HG02885 (cell line): ENCODE data around the gene BANF1.
A peak's percentile ranks its signal among the peaks of the same experiment; 100 is the strongest.

ENCODE experiments used
- ATAC-seq: cut with Tn5 transposase; IDR thresholded peaks from one replicate; pipeline ENCODE4 v1.9.1; 2021; ENCODE audit warnings: mild to moderate bottlenecking; ENCODE audit not compliant: unreplicated experiment, poor library complexity

Gene BANF1

GRCh38 chr11:66001942-66002647 is at the start of gene BANF1, which contains the start of gene EIF1AD:
BANF1 (plus strand) TSS chr11:66002503; CDS start chr11:66003251, 748 bp downstream.
EIF1AD (minus strand) TSS chr11:66002157; CDS start chr11:66000389, 1,768 bp downstream.
- peak; percentile 78 for ATAC-seq

GRCh38 chr11:65953471-65953870 is 48.8 kb upstream of the BANF1 start:
- ATAC-seq, result no peak

- no peak for ATAC-seq
These were observed 47.5 kb upstream of the BANF1 start for GRCh38 chr11:65954771-65955170.

GRCh38 chr11:65958291-65958690 is 44.0 kb upstream of the BANF1 start:
- ATAC-seq, result no peak

GRCh38 chr11:65958774-65959420 is 43.4 kb upstream of the BANF1 start:
- ATAC-seq, result no peak

- ATAC-seq, result no peak
These were observed 41.5 kb upstream of the BANF1 start for GRCh38 chr11:65960824-65961266.

GRCh38 chr11:65961267-65962140 is 40.8 kb upstream of the BANF1 start, which contains the start of gene SART1:
SART1 (plus strand) TSS chr11:65961734; CDS start chr11:65961781, 47 bp downstream.
- ATAC-seq, result peak; percentile 92

GRCh38 chr11:65962141-65962564 is 40.1 kb upstream of the BANF1 start:
- ATAC-seq, result no peak

GRCh38 chr11:65964906-65965305 is 37.4 kb upstream of the BANF1 start:
- ATAC-seq, result no peak

- no peak for ATAC-seq
These were observed 36.1 kb upstream of the BANF1 start for GRCh38 chr11:65965986-65966762.

- ATAC-seq, result no peak
These were observed 34.9 kb upstream of the BANF1 start for GRCh38 chr11:65967329-65967934.

GRCh38 chr11:65968600-65969482 is 33.5 kb upstream of the BANF1 start:
- ATAC-seq, result no peak

GRCh38 chr11:65972116-65972515 is 30.2 kb upstream of the BANF1 start:
- no peak for ATAC-seq

GRCh38 chr11:65973439-65974110 is 28.7 kb upstream of the BANF1 start:
- no peak for ATAC-seq

GRCh38 chr11:65975771-65976170 is 26.5 kb upstream of the BANF1 start:
- no peak for ATAC-seq

GRCh38 chr11:65976216-65977176 is 25.8 kb upstream of the BANF1 start:
- no peak for ATAC-seq
